Smooth muscle cell (in vitro differentiated cells): ENCODE measurements around the gene PLA1A. TPM values are rescaled to one million over a fixed set of nuclear protein-coding genes. Genes with fewer than 3 reads are reported as not detected.
"Not testable (repeated sequence)": the region's sequence is repeated elsewhere in the genome, so short reads cannot be mapped to it uniquely, and the experiment has no call there.

Experiments
- DNase-seq: peaks from one replicate; lab custom pipeline; 2025; ENCODE audit not compliant: unreplicated experiment; lab: John Stamatoyannopoulos, UW
- H2AFZ ChIP-seq: fragments of 200-600 bp; sonication (generic); 2 replicates; pipeline ENCODE4 v1.6.0; 2016; ENCODE audit warnings: antibody characterized with exemption, low read depth, mild to moderate bottlenecking
- H3F3A ChIP-seq: fragments of 200-600 bp; sonication (generic); 2 replicates; pipeline ENCODE4 v1.6.0; 2017; ENCODE audit warnings: antibody characterized with exemption, low read depth
- H3K27ac ChIP-seq: fragments of 200-600 bp; sonication (generic); 2 replicates; pipeline ENCODE4 v1.5.1; 2016; ENCODE audit warnings: low read depth, mild to moderate bottlenecking
- H3K27me3 ChIP-seq: fragments of 200-600 bp; sonication (generic); 2 replicates; pipeline ENCODE4 v1.6.1; 2016; ENCODE audit warnings: low read depth, mild to moderate bottlenecking
- H3K36me3 ChIP-seq: fragments of 200-600 bp; sonication (generic); 2 replicates; pipeline ENCODE4 v1.5.1; 2016; ENCODE audit warnings: low read depth
- H3K4me1 ChIP-seq: fragments of 200-600 bp; sonication (generic); 2 replicates; pipeline ENCODE4 v1.5.1; 2016; ENCODE audit warnings: low read depth
- H3K4me2 ChIP-seq: fragments of 200-600 bp; sonication (generic); 2 replicates; pipeline ENCODE4 v1.6.0; 2016; ENCODE audit warnings: mild to moderate bottlenecking
- H3K4me3 ChIP-seq: fragments of 200-600 bp; sonication (generic); 2 replicates; pipeline ENCODE4 v1.5.1; 2016; ENCODE audit warnings: mild to moderate bottlenecking
- H3K79me2 ChIP-seq: fragments of 200-600 bp; sonication (generic); 2 replicates; pipeline ENCODE4 v1.6.0; 2016; ENCODE audit warnings: low read depth, mild to moderate bottlenecking
- H3K9ac ChIP-seq: fragments of 200-600 bp; sonication (generic); 2 replicates; pipeline ENCODE4 v1.6.0; 2016; ENCODE audit warnings: low read depth
- H3K9me3 ChIP-seq: fragments of 200-600 bp; sonication (generic); replicated peaks from 2 replicates; pipeline ENCODE4 v1.5.1; 2016; ENCODE audit warnings: low read depth
- H4K20me1 ChIP-seq: fragments of 200-600 bp; sonication (generic); 2 replicates; pipeline ENCODE4 v1.6.0; 2016; ENCODE audit warnings: low read depth
- CTCF ChIP-seq: fragments of 200-600 bp; sonication (generic); IDR thresholded peaks from 2 replicates; pipeline ENCODE4 v1.5.1; 2017; ENCODE audit warnings: borderline replicate concordance, mild to moderate bottlenecking, antibody characterized with exemption; ENCODE audit not compliant: insufficient read depth, poor library complexity, severe bottlenecking
- WGBS: methylation state at CpG from one replicate; pipeline ENCODE4 v1.1.7; 2016; ENCODE audit warnings: low lambda C conversion rate; 5-methylcytosine and 5-hydroxymethylcytosine counted together
- polyA plus RNA-seq: library from polyadenylated mRNA; unstranded; fragments of >200 nt; fragmentation: Nextera tagmentation; extraction: Ambion mirVana; gene quantifications from 2 replicates; pipeline ENCODE4 v1.2.1, GENCODE V29; 2016
- total RNA-seq: library from RNA; depleted of rRNA; stranded (reverse); fragments of >200 nt; gene quantifications from 2 replicates; pipeline ENCODE4 v1.2.3, GENCODE V29; 2014

PLA1A gene
- total and polyA plus RNA-seq, 2 experiments from 2014 or later, result not detected

- Histone ChIP-seq H3K4me1 (no peaks in the 10 kb centered on the region), H3F3A (no peaks in the 10 kb centered on the region), H3K27me3 (no peaks in the 10 kb centered on the region), H3K36me3 (no peaks in the 10 kb centered on the region), H3K9me3 (no peaks in the 10 kb centered on the region), H3K4me2 (no peak overlapping the region), H3K27ac (no peak overlapping the region), H3K4me3 (no peak overlapping the region), H3K79me2 (no peaks in the 10 kb centered on the region), H3K9ac (no peak overlapping the region), H2AFZ (no peak overlapping the region), H4K20me1 (no peaks in the 10 kb centered on the region)
- no peak for DNase-seq
- 86% methylated on average over 5 of the region's 5 CpGs for WGBS
- TF ChIP-seq CTCF, result no peak
These were observed 46.1 kb upstream of the PLA1A start for GRCh38 chr3:119551598-119551997.

- H3K27me3 ChIP-seq, H3K27ac ChIP-seq, H4K20me1 ChIP-seq, H3K9ac ChIP-seq, H2AFZ ChIP-seq, H3K79me2 ChIP-seq, H3K4me2 ChIP-seq, DNase-seq, H3F3A ChIP-seq, H3K4me1 ChIP-seq, H3K9me3 ChIP-seq, H3K36me3 ChIP-seq, H3K4me3 ChIP-seq: not testable (repeated sequence)
- WGBS, result 93% methylated on average over 6 of the region's 6 CpGs
These were observed 44.8 kb upstream of the PLA1A start for GRCh38 chr3:119552928-119553327.

- Histone ChIP-seq H3K79me2 (no peaks in the 10 kb centered on the region), H3K9ac (no peak overlapping the region), H3K27ac (no peak overlapping the region), H3K4me1 (no peaks in the 10 kb centered on the region), H2AFZ (no peak overlapping the region), H3K27me3 (no peaks in the 10 kb centered on the region), H4K20me1 (no peaks in the 10 kb centered on the region), H3K9me3 (no peaks in the 10 kb centered on the region), H3K4me2 (no peak overlapping the region), H3K36me3 (no peaks in the 10 kb centered on the region), H3K4me3 (no peak overlapping the region), H3F3A (no peaks in the 10 kb centered on the region)
- no peak for TF ChIP-seq CTCF
- DNase-seq, result no peak
- 71% methylated on average over 5 of the region's 5 CpGs for WGBS
These were observed 43.8 kb upstream of the PLA1A start for GRCh38 chr3:119553823-119554415.

GRCh38 chr3:119555309-119555735, 42.4 kb upstream of the PLA1A start:
- no peak for DNase-seq
- Histone ChIP-seq H3K4me2 (no peak overlapping the region), H2AFZ (no peak overlapping the region), H3K4me3 (no peak overlapping the region), H3K9ac (no peak overlapping the region), H3K9me3 (no peaks in the 10 kb centered on the region), H3K27me3 (no peaks in the 10 kb centered on the region), H3K36me3 (no peaks in the 10 kb centered on the region), H3K4me1 (no peaks in the 10 kb centered on the region), H4K20me1 (no peaks in the 10 kb centered on the region), H3F3A (no peaks in the 10 kb centered on the region), H3K27ac (no peak overlapping the region), H3K79me2 (no peaks in the 10 kb centered on the region)
- no peak for TF ChIP-seq CTCF
- 84% methylated on average over 4 of the region's 4 CpGs for WGBS
